WTC11 (cell line): ENCODE results near the gene PHACTR2. TPM values are rescaled to one million over a fixed set of nuclear protein-coding genes. Genes with fewer than 3 reads are reported as not detected.
"Not testable (repeated sequence)": the region's sequence is repeated elsewhere in the genome, so short reads cannot be mapped to it uniquely, and the experiment has no call there.

ENCODE experiments used
- ATAC-seq: fragments of 200-7000 bp; cut with Tn5 transposase; 2 replicates; pipeline ENCODE4 v1.10.0; 2021; ENCODE audit warnings: mild to moderate bottlenecking, moderate library complexity
- CTCF ChIA-PET: fragments of 300-600 bp; sonication (Branson Sonifier 250); formaldehyde crosslinking; loops from one replicate; lab custom pipeline; 2021; ENCODE audit warnings: antibody characterized with exemption; lab: Charles Lee
- POLR2A ChIA-PET: fragments of 350-600 bp; sonication (Branson Sonifier 250); formaldehyde crosslinking; loops from one replicate; lab custom pipeline; 2021; ENCODE audit warnings: antibody characterized with exemption; lab: Charles Lee
- DNase-seq: peaks from one replicate; pipeline ENCODE4 v3.0.0; 2021; ENCODE audit warnings: low spot score
- H3K27ac Mint-ChIP-seq: 2 replicates; pipeline ENCODE4 v1.8.0; 2021; ENCODE audit warnings: mixed read lengths
- H3K27me3 Mint-ChIP-seq: 2 replicates; pipeline ENCODE4 v1.8.0; 2021; ENCODE audit warnings: low read depth, mild to moderate bottlenecking, moderate library complexity, mixed read lengths
- H3K36me3 Mint-ChIP-seq: 2 replicates; pipeline ENCODE4 v1.8.0; 2021; ENCODE audit warnings: mixed read lengths
- H3K4me1 Mint-ChIP-seq: 2 replicates; pipeline ENCODE4 v1.8.0; 2022; ENCODE audit warnings: mixed read lengths
- H3K4me3 Mint-ChIP-seq: 2 replicates; pipeline ENCODE4 v1.8.0; 2021; ENCODE audit warnings: mild to moderate bottlenecking, moderate library complexity, mixed read lengths
- H3K9me3 Mint-ChIP-seq: 2 replicates; pipeline ENCODE4 v1.8.0; 2021; ENCODE audit warnings: mixed read lengths
- AFF4 ChIP-seq: sonication (generic); formaldehyde crosslinking; IDR thresholded peaks from 2 replicates; pipeline ENCODE4 v1.8.1; 2023; ENCODE audit warnings: mild to moderate bottlenecking, missing genetic modification reagents, borderline replicate concordance
- ATF1 ChIP-seq: sonication (generic); formaldehyde crosslinking; IDR thresholded peaks from 2 replicates; pipeline ENCODE4 v1.8.1; 2023; ENCODE audit warnings: mild to moderate bottlenecking, moderate library complexity, missing genetic modification reagents
- ATF3 ChIP-seq: sonication (generic); formaldehyde crosslinking; conservative IDR thresholded peaks from 2 replicates; pipeline ENCODE4 v1.8.1; 2022; ENCODE audit warnings: mild to moderate bottlenecking, missing genetic modification reagents
- CBFB ChIP-seq: sonication (generic); formaldehyde crosslinking; IDR thresholded peaks from 2 replicates; pipeline ENCODE4 v1.8.1; 2022; ENCODE audit warnings: mild to moderate bottlenecking, low read depth, missing genetic modification reagents
- E2F4 ChIP-seq: sonication (generic); formaldehyde crosslinking; IDR thresholded peaks from 2 replicates; pipeline ENCODE4 v1.8.1; 2022; ENCODE audit warnings: low read depth, mild to moderate bottlenecking, moderate library complexity, missing genetic modification reagents, borderline replicate concordance
- FOXJ3 ChIP-seq: sonication (generic); formaldehyde crosslinking; IDR thresholded peaks from 2 replicates; pipeline ENCODE4 v1.9.0; 2021; ENCODE audit warnings: missing genetic modification reagents, mild to moderate bottlenecking, borderline replicate concordance
- FOXP1 ChIP-seq: sonication (generic); formaldehyde crosslinking; IDR thresholded peaks from 2 replicates; pipeline ENCODE4 v1.8.0; 2022; ENCODE audit warnings: missing genetic modification reagents, mild to moderate bottlenecking, moderate library complexity, borderline replicate concordance
- IRF2 ChIP-seq: sonication (generic); formaldehyde crosslinking; IDR thresholded peaks from 2 replicates; pipeline ENCODE4 v1.8.0; 2022; ENCODE audit warnings: low read depth, missing genetic modification reagents, borderline replicate concordance
- JUN ChIP-seq: sonication (generic); formaldehyde crosslinking; IDR thresholded peaks from 2 replicates; pipeline ENCODE4 v1.8.0; 2023; ENCODE audit warnings: mild to moderate bottlenecking, missing genetic modification reagents
- NFE2L1 ChIP-seq: sonication (generic); formaldehyde crosslinking; IDR thresholded peaks from 2 replicates; pipeline ENCODE4 v1.8.1; 2023; ENCODE audit warnings: missing genetic modification reagents
- NR1H2 ChIP-seq: sonication (generic); formaldehyde crosslinking; IDR thresholded peaks from 2 replicates; pipeline ENCODE4 v1.9.0; 2021; ENCODE audit warnings: mild to moderate bottlenecking, moderate library complexity, missing genetic modification reagents
- SMAD4 ChIP-seq: sonication (generic); formaldehyde crosslinking; IDR thresholded peaks from 2 replicates; pipeline ENCODE4 v1.8.0; 2022; ENCODE audit warnings: mild to moderate bottlenecking, missing genetic modification reagents
- TCF7 ChIP-seq: sonication (generic); formaldehyde crosslinking; IDR thresholded peaks from 2 replicates; pipeline ENCODE4 v1.8.0; 2022; ENCODE audit warnings: mild to moderate bottlenecking, low read depth, missing genetic modification reagents, moderate library complexity
- ZNF263 ChIP-seq: sonication (generic); formaldehyde crosslinking; IDR thresholded peaks from 2 replicates; pipeline ENCODE4 v1.8.1; 2022; ENCODE audit warnings: low read depth, mild to moderate bottlenecking, moderate library complexity, missing genetic modification reagents
- ZNF512 ChIP-seq: sonication (generic); formaldehyde crosslinking; IDR thresholded peaks from 2 replicates; pipeline ENCODE4 v1.8.1; 2022; ENCODE audit warnings: missing genetic modification reagents, borderline replicate concordance
- ZNF671 ChIP-seq: fragments of 250-450 bp; sonication (Bioruptor Pico); IDR thresholded peaks from 2 replicates; pipeline ENCODE4 v1.8.0; 2021; ENCODE audit warnings: mild to moderate bottlenecking
- total RNA-seq: library from RNA; stranded (reverse); gene quantifications from 3 replicates; pipeline ENCODE4 v1.2.3, GENCODE V29; 2021

PHACTR2 gene
- total RNA-seq, 1 experiment from 2014 or later, result 90.5 TPM

GRCh38 chr6:143793280-143793619, 115.5 kb downstream of the PHACTR2 start:
- H3K9me3 Mint-ChIP-seq, result peaks cover 25% of the 10 kb centered on the region
- DNase-seq, result no peak
- H3K27ac Mint-ChIP-seq, result 0 out of 2 replicates have a peak overlapping the region, but pooled peaks have one; percentile 14
- H3K36me3 Mint-ChIP-seq, result peaks cover 78% of the 10 kb centered on the region
- TF ChIP-seq E2F4, result no peak
- no peak for TF ChIP-seq FOXJ3 (CRISPR knock-in tag)
- no peak for TF ChIP-seq IRF2
- TF ChIP-seq ZNF512 (CRISPR knock-in tag), result no peak
- TF ChIP-seq ATF3 (CRISPR knock-in tag), result no peak
- TF ChIP-seq NR1H2 (CRISPR knock-in tag), result no peak
- TF ChIP-seq ZNF671 (CRISPR knock-in tag), result no peak
- no peak for TF ChIP-seq AFF4 (CRISPR knock-in tag)
- TF ChIP-seq SMAD4 (CRISPR knock-in tag), result no peak
- H3K27me3 Mint-ChIP-seq, result no peaks in the 10 kb centered on the region
- H3K4me3 Mint-ChIP-seq, result no peak overlapping the region
- no peaks in the 10 kb centered on the region for H3K4me1 Mint-ChIP-seq
- ChIA-PET CTCF (no interaction called here), POLR2A (no interaction called here)
- ATAC-seq, result no peak

- H3K27ac Mint-ChIP-seq, POLR2A ChIA-PET, CTCF ChIA-PET: not testable (repeated sequence)
These were observed 118.8 kb downstream of the PHACTR2 start for GRCh38 chr6:143796551-143796950.

GRCh38 chr6:143798487-143798886, 120.7 kb downstream of the PHACTR2 start:
- DNase-seq, CTCF ChIA-PET: not testable (repeated sequence)

More at GRCh38 chr6:143796551-143796950, 118.8 kb downstream of the PHACTR2 start:
- not testable (repeated sequence) for H3K4me1 Mint-ChIP-seq, DNase-seq, H3K27me3 Mint-ChIP-seq, H3K4me3 Mint-ChIP-seq, ATAC-seq
- H3K36me3 Mint-ChIP-seq, result peaks cover 81% of the 10 kb centered on the region
- H3K9me3 Mint-ChIP-seq, result peaks cover 51% of the 10 kb centered on the region

GRCh38 chr6:143802833-143803565, 125.2 kb downstream of the PHACTR2 start:
- Mint-ChIP-seq H3K36me3 (peaks cover 63% of the 10 kb centered on the region), H3K27ac (peak overlapping the region; percentile 47), H3K27me3 (no peaks in the 10 kb centered on the region), H3K9me3 (peaks cover 26% of the 10 kb centered on the region), H3K4me1 (peaks cover 22% of the 10 kb centered on the region), H3K4me3 (no peak overlapping the region)
- POLR2A ChIA-PET, result no interaction called here
- DNase-seq, result no peak
- CTCF ChIA-PET, result interaction anchor here (1.3 kb wide), 1 partner anchor 228 kb away, joined by 6 read pairs; no protein-coding TSS in a partner anchor
- TF ChIP-seq NFE2L1 (CRISPR knock-in tag) (no peak), TCF7 (CRISPR knock-in tag) (no peak), ATF1 (CRISPR knock-in tag) (no peak), ZNF263 (no peak), FOXP1 (CRISPR knock-in tag) (no peak), JUN (CRISPR knock-in tag) (no peak), CBFB (CRISPR knock-in tag) (no peak), ATF3 (CRISPR knock-in tag) (no peak)
- ATAC-seq, result no peak

More at GRCh38 chr6:143798487-143798886, 120.7 kb downstream of the PHACTR2 start:
- H3K9me3 Mint-ChIP-seq, result peaks cover 33% of the 10 kb centered on the region
- H3K27me3 Mint-ChIP-seq, H3K4me1 Mint-ChIP-seq, ATAC-seq, H3K27ac Mint-ChIP-seq, POLR2A ChIA-PET, H3K4me3 Mint-ChIP-seq: not testable (repeated sequence)
- peaks cover 69% of the 10 kb centered on the region for H3K36me3 Mint-ChIP-seq
